Neural cell (in vitro differentiated cells): ENCODE results near the gene TRIOBP.

Source experiments
- EP300 ChIP-seq: fragments of 450-650 bp; conservative IDR thresholded peaks from 2 replicates; pipeline ENCODE4 v1.6.1; 2014; ENCODE audit warnings: antibody characterized with exemption, mild to moderate bottlenecking, moderate library complexity; ENCODE audit not compliant: poor library complexity, severe bottlenecking
- RAD21 ChIP-seq: fragments of 450-650 bp; conservative IDR thresholded peaks from 2 replicates; pipeline ENCODE4 v1.6.1; 2014; ENCODE audit warnings: antibody characterized with exemption, mild to moderate bottlenecking, moderate library complexity

DNA sequence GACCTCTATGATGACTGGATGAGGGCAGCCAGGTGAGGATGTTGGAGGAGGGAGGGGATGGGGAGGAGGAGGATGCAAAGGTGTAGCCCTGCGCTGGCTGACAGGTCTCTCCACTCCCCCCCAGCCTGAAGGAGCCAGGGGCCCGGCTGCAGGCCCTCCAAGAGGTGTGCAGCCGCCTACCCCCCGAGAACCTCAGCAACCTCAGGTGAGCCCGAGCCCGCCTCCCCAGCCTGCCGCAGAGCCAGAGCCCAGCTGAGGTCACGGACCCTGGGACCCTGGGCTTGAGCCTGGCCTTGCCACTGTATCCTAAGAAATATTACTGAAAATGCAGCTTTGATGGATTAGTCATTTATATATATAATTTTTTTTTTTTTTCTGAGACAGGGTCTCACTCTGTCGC lies 49.5 kb upstream of the TRIOBP start:
- TF ChIP-seq EP300 = no peak
- TF ChIP-seq RAD21 = no peak
